Osteocyte (in vitro differentiated cells): Measurements from ENCODE around the gene MCM10. TPM values are rescaled to one million over a fixed set of nuclear protein-coding genes. Genes with fewer than 3 reads are reported as not detected.

Experiments
- DNase-seq: peaks from one replicate; pipeline ENCODE4 v3.0.0; 2021; ENCODE audit warnings: mixed read lengths; ENCODE audit not compliant: unreplicated experiment; ENCODE audit errors: extremely low spot score
- H3K27ac Mint-ChIP-seq: one replicate; pipeline ENCODE4 v1.8.0; 2021; ENCODE audit warnings: mild to moderate bottlenecking, mixed read lengths; ENCODE audit not compliant: unreplicated experiment
- H3K27me3 Mint-ChIP-seq: one replicate; pipeline ENCODE4 v1.8.0; 2021; ENCODE audit warnings: mixed read lengths; ENCODE audit not compliant: unreplicated experiment
- H3K36me3 Mint-ChIP-seq: one replicate; pipeline ENCODE4 v1.8.0; 2021; ENCODE audit warnings: mixed read lengths; ENCODE audit not compliant: unreplicated experiment
- H3K4me1 Mint-ChIP-seq: one replicate; pipeline ENCODE4 v1.8.0; 2021; ENCODE audit warnings: mixed read lengths; ENCODE audit not compliant: unreplicated experiment
- H3K4me3 Mint-ChIP-seq: one replicate; pipeline ENCODE4 v1.8.0; 2021; ENCODE audit warnings: mild to moderate bottlenecking, moderate library complexity, mixed read lengths; ENCODE audit not compliant: unreplicated experiment
- H3K9me3 Mint-ChIP-seq: one replicate; pipeline ENCODE4 v1.8.0; 2021; ENCODE audit warnings: mixed read lengths; ENCODE audit not compliant: unreplicated experiment
- total RNA-seq: library from RNA; stranded (reverse); gene quantifications from 2 replicates; pipeline ENCODE4 v1.2.1, GENCODE V29; 2021
- TF ChIP-seq, protein P1 (sequence below): fragments of 200-600 bp; sonication (generic); IDR thresholded peaks from 2 replicates; pipeline ENCODE4 v1.5.0; 2021; ENCODE audit warnings: antibody characterized with exemption, mild to moderate bottlenecking, moderate library complexity

Gene MCM10
- total RNA-seq, 1 donor from 2014 or later = 3.7 TPM

GRCh38 chr10:13188593-13188992 is 27.2 kb downstream of the MCM10 start:
- H3K9me3 Mint-ChIP-seq = no peaks in the 10 kb centered on the region
- DNase-seq = no peak
- peaks cover 8% of the 10 kb centered on the region for H3K36me3 Mint-ChIP-seq
- H3K27ac Mint-ChIP-seq = no peak overlapping the region
- TF ChIP-seq, protein P1, sequence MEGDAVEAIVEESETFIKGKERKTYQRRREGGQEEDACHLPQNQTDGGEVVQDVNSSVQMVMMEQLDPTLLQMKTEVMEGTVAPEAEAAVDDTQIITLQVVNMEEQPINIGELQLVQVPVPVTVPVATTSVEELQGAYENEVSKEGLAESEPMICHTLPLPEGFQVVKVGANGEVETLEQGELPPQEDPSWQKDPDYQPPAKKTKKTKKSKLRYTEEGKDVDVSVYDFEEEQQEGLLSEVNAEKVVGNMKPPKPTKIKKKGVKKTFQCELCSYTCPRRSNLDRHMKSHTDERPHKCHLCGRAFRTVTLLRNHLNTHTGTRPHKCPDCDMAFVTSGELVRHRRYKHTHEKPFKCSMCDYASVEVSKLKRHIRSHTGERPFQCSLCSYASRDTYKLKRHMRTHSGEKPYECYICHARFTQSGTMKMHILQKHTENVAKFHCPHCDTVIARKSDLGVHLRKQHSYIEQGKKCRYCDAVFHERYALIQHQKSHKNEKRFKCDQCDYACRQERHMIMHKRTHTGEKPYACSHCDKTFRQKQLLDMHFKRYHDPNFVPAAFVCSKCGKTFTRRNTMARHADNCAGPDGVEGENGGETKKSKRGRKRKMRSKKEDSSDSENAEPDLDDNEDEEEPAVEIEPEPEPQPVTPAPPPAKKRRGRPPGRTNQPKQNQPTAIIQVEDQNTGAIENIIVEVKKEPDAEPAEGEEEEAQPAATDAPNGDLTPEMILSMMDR = no peak
- H3K27me3 Mint-ChIP-seq = no peaks in the 10 kb centered on the region
- no peaks in the 10 kb centered on the region for H3K4me1 Mint-ChIP-seq
- no peak overlapping the region for H3K4me3 Mint-ChIP-seq

DNA sequence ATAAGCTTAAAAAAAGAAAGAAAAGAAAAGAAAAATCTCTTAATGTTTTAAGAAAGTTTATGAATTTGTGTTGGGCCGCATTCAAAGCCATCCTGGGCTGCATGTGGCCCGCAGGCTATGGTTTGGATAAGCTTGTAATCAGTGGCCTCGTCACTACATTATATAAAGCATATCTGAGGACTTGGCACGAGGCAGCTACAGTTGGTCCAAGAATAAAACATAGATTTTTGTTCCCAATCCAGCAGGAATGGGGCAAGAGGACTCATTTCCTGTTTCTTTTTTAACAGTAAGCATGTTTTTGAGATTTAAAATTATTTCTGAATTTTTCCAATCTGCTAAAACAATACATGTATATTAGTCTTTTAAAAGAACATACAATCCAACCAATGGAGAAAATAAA is 28.6 kb downstream of the MCM10 start:
- TF ChIP-seq, protein P1 = no peak
- Mint-ChIP-seq H3K4me1 (no peaks in the 10 kb centered on the region), H3K27ac (no peak overlapping the region), H3K36me3 (peaks cover 3% of the 10 kb centered on the region), H3K27me3 (no peaks in the 10 kb centered on the region), H3K9me3 (no peaks in the 10 kb centered on the region), H3K4me3 (no peak overlapping the region)
- DNase-seq = no peak

GRCh38 chr10:13190816-13191215 is 29.5 kb downstream of the MCM10 start:
- Mint-ChIP-seq H3K27me3 (no peaks in the 10 kb centered on the region), H3K4me1 (no peaks in the 10 kb centered on the region), H3K36me3 (peaks cover 3% of the 10 kb centered on the region), H3K9me3 (no peaks in the 10 kb centered on the region), H3K4me3 (no peak overlapping the region), H3K27ac (no peak overlapping the region)
- no peak for DNase-seq
- TF ChIP-seq, protein P1 = no peak

GRCh38 chr10:13191362-13191761 is 30.0 kb downstream of the MCM10 start:
- no peak overlapping the region for H3K4me3 Mint-ChIP-seq
- no peak overlapping the region for H3K27ac Mint-ChIP-seq
- TF ChIP-seq, protein P1 = no peak
- H3K36me3 Mint-ChIP-seq = peaks cover 3% of the 10 kb centered on the region
- no peaks in the 10 kb centered on the region for H3K27me3 Mint-ChIP-seq
- H3K4me1 Mint-ChIP-seq = no peaks in the 10 kb centered on the region
- H3K9me3 Mint-ChIP-seq = no peaks in the 10 kb centered on the region
- DNase-seq = no peak

DNA sequence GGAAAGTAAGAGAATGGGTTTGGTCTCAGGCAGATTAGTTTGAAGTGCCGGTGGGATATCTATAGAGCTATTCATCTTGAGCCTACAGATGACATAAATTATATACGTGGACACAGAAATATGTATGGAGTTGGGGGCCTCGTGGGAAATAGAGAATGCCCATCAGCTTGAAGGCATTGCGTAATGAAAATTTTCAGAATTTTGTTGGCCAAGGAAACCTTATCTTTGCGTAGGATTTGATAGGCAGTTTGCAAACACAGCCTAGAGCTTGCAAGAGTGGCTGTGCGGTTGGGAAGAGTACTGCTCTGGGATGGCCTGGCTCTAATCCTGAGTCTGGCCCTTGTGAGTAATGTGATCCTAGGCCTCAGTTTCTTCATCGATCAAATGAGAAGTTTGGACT is 32.3 kb downstream of the MCM10 start:
- H3K9me3 Mint-ChIP-seq = no peaks in the 10 kb centered on the region
- no peak overlapping the region for H3K27ac Mint-ChIP-seq
- no peaks in the 10 kb centered on the region for H3K36me3 Mint-ChIP-seq
- no peak overlapping the region for H3K4me3 Mint-ChIP-seq
- DNase-seq = no peak
- no peaks in the 10 kb centered on the region for H3K4me1 Mint-ChIP-seq
- TF ChIP-seq, protein P1 = no peak
- H3K27me3 Mint-ChIP-seq = no peaks in the 10 kb centered on the region
